Ovary (tissue), 9 donors: ENCODE results near the gene MON1A. TPM values are rescaled to one million over a fixed set of nuclear protein-coding genes. Genes with fewer than 3 reads are reported as not detected.

ENCODE experiments used
- DNase-seq, 5 donors: peaks; one replicate each; pipeline ENCODE4 v3.0.0-alpha.2; 2019 to 2020
- H3K27ac ChIP-seq, 2 donors: fragments of 200-600 bp; one replicate each; pipeline versions ENCODE4 v1.5.1 to v1.8.0; 2019 to 2022
- H3K27me3 ChIP-seq: fragments of 200-600 bp; one replicate; pipeline ENCODE4 v1.8.0; 2022
- H3K36me3 ChIP-seq: fragments of 200-600 bp; sonication (generic); one replicate; pipeline ENCODE4 v1.5.1; 2019
- H3K4me1 ChIP-seq: one replicate; pipeline ENCODE4 v1.8.1; 2013; ENCODE audit warnings: mild to moderate bottlenecking, moderate library complexity; ENCODE audit not compliant: insufficient read depth
- H3K4me3 ChIP-seq: fragments of 200-600 bp; sonication (generic); one replicate; pipeline ENCODE4 v1.5.1; 2017
- H3K9me3 ChIP-seq, 2 donors: fragments of 200-600 bp in 1 of 2; sonication (generic) in 1 of 2; one replicate each; pipeline versions ENCODE4 v1.5.1 to v1.8.1; 2013 to 2019; ENCODE audit warnings: mild to moderate bottlenecking in 1 of 2, moderate library complexity in 1 of 2
- EP300 ChIP-seq: sonication (generic); formaldehyde crosslinking; IDR thresholded peaks from one replicate; pipeline ENCODE4 v1.6.1; 2017; ENCODE audit warnings: antibody characterized with exemption
- POLR2A ChIP-seq: fragments of 450-650 bp; IDR thresholded peaks from one replicate; pipeline ENCODE4 v1.6.1; 2017; ENCODE audit warnings: antibody characterized with exemption, mild to moderate bottlenecking, moderate library complexity
- WGBS, 3 donors: extraction: QIAGEN DNeasy Blood & Tissue Kit in 1 of 3; methylation state at CpG; one replicate each; pipeline versions ENCODE4 v1.1.5 to v1.1.7; 2013 to 2017; 5-methylcytosine and 5-hydroxymethylcytosine counted together
- intact Hi-C, 4 donors: fragments of 100-400 bp; cut with DNase I; formaldehyde crosslinking; loops; one replicate each; pipeline versions ENCODE4 v1.11.0 to v1.15.1; 2022 to 2023
- polyA plus RNA-seq, 2 donors: library from polyadenylated mRNA; stranded (reverse); fragments of 200-250 nt in 1 of 2; fragments of 350-450 nt in 1 of 2; fragmentation: Illumina TruSeq in 1 of 2; extraction: RNeasy Lipid Tissue Mini Kit (QIAGEN cat#74804) in 1 of 2; gene quantifications; one replicate each; pipeline ENCODE4 v1.2.3, GENCODE V29; 2013 to 2014
- total RNA-seq, 7 donors: library from RNA; depleted of rRNA in 2 of 7; stranded (reverse); fragments of >200 nt in 2 of 7; fragmentation: NEBNext Ultra II Directional in 3 of 7; extraction: Animal tissue kit (Norgen Biotek cat#: 25700) in 3 of 7; gene quantifications; one replicate each; pipeline versions ENCODE4 v1.1.0 to v1.2.4, GENCODE V29; 2016 to 2023
- TF ChIP-seq, protein P1 (sequence below), 3 donors: fragments of 450-650 bp in 2 of 3; fragments of 200-600 bp in 1 of 3; IDR thresholded peaks; one replicate each; pipeline versions ENCODE4 v1.5.1 to v1.8.0; 2016 to 2022; ENCODE audit warnings: antibody characterized with exemption in 3 of 3, mild to moderate bottlenecking in 1 of 3
- donor health status: DM: no; HTN: no; CAD: no; lungs with moderate emphysema.
- donor health status: DM: no; HTN: no; CAD: no.
- donor health status: Bipolar disorder and iron deficiency.
- donor health status: DM: yes; HTN: yes; CAD: no.
- donor health status: DM: no; HTN: no; CAD: no.
- donor health status: DM: yes; HTN: yes; CAD: no.

Gene MON1A
- total and polyA plus RNA-seq, 9 donors: 2.8 to 13.2 (median 7.1) TPM

DNA sequence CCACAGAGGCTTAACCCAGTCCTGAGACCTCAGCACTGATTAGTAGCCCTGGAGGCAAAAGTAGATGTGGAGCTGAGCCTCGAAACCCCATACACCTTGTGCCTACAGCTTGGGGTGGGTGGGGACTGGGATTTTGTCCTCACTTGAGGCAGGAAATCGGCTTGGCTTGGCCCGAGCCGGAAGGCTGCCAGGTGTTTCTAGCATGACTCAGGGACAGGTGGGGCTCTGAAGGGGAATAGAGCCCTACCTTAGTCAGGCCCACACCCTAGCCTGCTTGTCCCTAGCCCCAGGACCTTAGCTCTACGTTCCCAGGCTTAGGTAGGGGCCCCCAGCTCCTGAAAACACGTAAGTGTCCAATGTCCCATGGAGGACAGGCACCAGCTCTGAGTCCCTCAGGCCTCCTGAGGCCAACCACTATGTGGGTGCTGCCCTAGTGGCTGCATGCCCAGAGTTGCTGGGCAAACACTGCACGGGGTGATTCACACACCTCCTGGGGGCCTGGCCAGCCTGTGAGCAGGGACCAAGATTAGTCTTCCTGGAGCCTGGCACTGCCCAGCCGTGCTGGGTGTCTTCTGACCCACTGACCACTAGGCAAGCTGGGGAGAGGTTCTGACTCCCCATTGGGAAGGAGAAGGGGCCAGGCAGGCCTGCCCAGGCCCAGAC is 29.0 kb downstream of the MON1A start:
- Histone ChIP-seq H3K27me3 (no peaks in the 10 kb centered on the region), H3K9me3 (no peaks in the 10 kb centered on the region), H3K4me1 (peaks cover 3% of the 10 kb centered on the region), H3K27ac (no peak overlapping the region), H3K36me3 (no peaks in the 10 kb centered on the region), H3K4me3 (no peak overlapping the region)
- TF ChIP-seq, protein P1, sequence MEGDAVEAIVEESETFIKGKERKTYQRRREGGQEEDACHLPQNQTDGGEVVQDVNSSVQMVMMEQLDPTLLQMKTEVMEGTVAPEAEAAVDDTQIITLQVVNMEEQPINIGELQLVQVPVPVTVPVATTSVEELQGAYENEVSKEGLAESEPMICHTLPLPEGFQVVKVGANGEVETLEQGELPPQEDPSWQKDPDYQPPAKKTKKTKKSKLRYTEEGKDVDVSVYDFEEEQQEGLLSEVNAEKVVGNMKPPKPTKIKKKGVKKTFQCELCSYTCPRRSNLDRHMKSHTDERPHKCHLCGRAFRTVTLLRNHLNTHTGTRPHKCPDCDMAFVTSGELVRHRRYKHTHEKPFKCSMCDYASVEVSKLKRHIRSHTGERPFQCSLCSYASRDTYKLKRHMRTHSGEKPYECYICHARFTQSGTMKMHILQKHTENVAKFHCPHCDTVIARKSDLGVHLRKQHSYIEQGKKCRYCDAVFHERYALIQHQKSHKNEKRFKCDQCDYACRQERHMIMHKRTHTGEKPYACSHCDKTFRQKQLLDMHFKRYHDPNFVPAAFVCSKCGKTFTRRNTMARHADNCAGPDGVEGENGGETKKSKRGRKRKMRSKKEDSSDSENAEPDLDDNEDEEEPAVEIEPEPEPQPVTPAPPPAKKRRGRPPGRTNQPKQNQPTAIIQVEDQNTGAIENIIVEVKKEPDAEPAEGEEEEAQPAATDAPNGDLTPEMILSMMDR (IDR thresholded peaks at IDR 0.05): no peak
- no peak for TF ChIP-seq EP300
- no peak for TF ChIP-seq POLR2A
- DNase-seq: no peak
- intact Hi-C loops: loop anchor here in 1 of 4 donors (10.0 kb wide), 2 partner anchors 96 to 196 kb away; partner anchors contain the start of gene INKA1
- WGBS, 3 donors: 77 to 86% (median 77%) methylated on average over 7 to 8 of the region's 8 CpGs

DNA sequence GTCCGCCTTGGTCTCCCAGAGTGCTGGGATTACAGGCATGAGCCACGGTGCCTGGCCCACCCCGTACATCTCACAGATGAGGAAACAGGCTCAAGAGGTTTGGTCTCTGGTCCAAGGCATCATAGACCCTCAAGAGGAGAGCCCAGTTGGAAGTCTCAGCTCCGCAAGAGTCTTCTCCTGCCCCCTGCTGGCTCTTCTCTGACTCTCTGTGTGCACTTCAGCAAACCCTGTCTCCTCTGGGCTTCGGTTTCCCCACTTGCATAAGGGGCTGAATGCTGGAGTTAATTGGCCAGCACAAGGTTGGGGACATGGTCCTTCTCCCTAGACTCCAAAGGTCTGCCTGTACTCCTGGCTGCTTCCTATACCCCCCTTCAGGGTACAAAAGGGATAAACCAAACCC is 29.8 kb downstream of the MON1A start:
- WGBS, 3 donors: 71 to 78% (median 74%) methylated on average over 5 of the region's 5 CpGs
- H3K4me1 ChIP-seq: peaks cover 3% of the 10 kb centered on the region
- H3K4me3 ChIP-seq: no peak overlapping the region
- TF ChIP-seq, protein P1 (IDR thresholded peaks at IDR 0.05): no peak
- TF ChIP-seq POLR2A: no peak
- TF ChIP-seq EP300: no peak
- DNase-seq: no peak
- no peaks in the 10 kb centered on the region for H3K27me3 ChIP-seq
- no peaks in the 10 kb centered on the region for H3K36me3 ChIP-seq
- no peaks in the 10 kb centered on the region for H3K9me3 ChIP-seq
- no peak overlapping the region for H3K27ac ChIP-seq
- intact Hi-C loops: loop anchor here in 1 of 4 donors (10.0 kb wide), 2 partner anchors 95 to 195 kb away; partner anchors contain the start of gene INKA1

DNA sequence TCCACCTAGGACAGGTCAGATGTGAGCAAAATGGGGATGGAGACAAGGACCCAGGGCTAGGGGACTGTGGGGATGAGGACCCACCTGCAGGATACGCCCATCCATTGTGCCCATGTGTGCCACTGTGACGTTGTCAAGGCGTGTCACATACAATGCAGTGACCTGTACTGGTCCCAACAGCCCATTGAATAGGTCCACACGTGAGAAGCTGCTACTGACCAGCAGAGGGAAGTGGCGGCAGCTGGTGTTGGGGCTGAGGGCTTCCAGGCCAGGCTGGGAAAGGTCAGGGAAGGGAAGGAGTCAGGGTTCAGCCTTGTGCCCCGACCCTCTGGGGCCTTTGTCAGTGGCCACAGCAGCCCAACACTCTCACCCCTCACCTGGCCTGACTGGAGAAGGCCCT is 30.6 kb downstream of the MON1A start:
- no peaks in the 10 kb centered on the region for H3K36me3 ChIP-seq
- H3K27ac ChIP-seq: no peak overlapping the region
- DNase-seq: no peak
- no peaks in the 10 kb centered on the region for H3K9me3 ChIP-seq
- H3K4me3 ChIP-seq: no peak overlapping the region
- H3K4me1 ChIP-seq: peaks cover 3% of the 10 kb centered on the region
- TF ChIP-seq EP300 (no peak), POLR2A (no peak)
- TF ChIP-seq, protein P1 (IDR thresholded peaks at IDR 0.05): no peak
- intact Hi-C loops: no loop called here
- WGBS, 3 donors: 77 to 81% (median 79%) methylated on average over 6 of the region's 6 CpGs
- H3K27me3 ChIP-seq: no peaks in the 10 kb centered on the region

DNA sequence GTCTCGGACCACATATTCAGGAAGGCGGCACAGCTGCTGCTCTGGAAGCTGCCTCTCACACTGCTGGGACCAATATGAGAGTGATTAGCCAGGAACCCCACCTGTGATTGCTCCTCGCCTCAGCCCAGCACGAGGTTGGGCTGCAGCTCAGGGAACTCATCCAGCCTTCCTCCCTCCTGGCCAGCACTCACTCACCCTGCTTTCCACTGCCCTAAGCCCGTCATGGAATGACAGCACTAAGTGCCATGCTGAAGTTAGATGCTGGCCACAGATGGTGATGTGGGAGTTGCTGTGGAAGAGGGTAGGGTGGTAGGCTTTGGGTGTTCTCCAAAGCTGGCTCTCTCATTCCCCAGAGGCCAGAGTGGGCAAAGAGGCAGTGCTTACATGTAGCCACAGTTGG is 33.3 kb downstream of the MON1A start:
- Histone ChIP-seq H3K36me3 (no peaks in the 10 kb centered on the region), H3K4me1 (no peaks in the 10 kb centered on the region), H3K4me3 (no peak overlapping the region), H3K9me3 (no peaks in the 10 kb centered on the region), H3K27ac (no peak overlapping the region), H3K27me3 (no peaks in the 10 kb centered on the region)
- no peak for DNase-seq
- intact Hi-C loops: no loop called here
- 66 to 74% (median 70%) methylated on average over 5 of the region's 5 CpGs for WGBS, 3 donors
- TF ChIP-seq EP300 (no peak), POLR2A (no peak)
- TF ChIP-seq, protein P1 (IDR thresholded peaks at IDR 0.05): no peak
